A549 (cell line): ENCODE measurements around the gene VPS13D. TPM values are rescaled to one million over a fixed set of nuclear protein-coding genes. Genes with fewer than 3 reads are reported as not detected.

ENCODE experiments used
- ATAC-seq, 2 experiments: fragments of 200-7000 bp in 1 of 2; fragments of >200 bp in 1 of 2; cut with Nextera tagmentation in 1 of 2; cut with Tn5 transposase in 1 of 2; 3 replicates each; pipeline versions ENCODE4 v1.8.0 to v1.9.1; 2018 to 2020; ENCODE audit warnings: mild to moderate bottlenecking in 1 of 2, moderate library complexity in 1 of 2
- CTCF ChIA-PET: fragments of 300-600 bp; sonication (Branson Sonifier 250); formaldehyde crosslinking; extraction: SDS; loops from one replicate; lab custom pipeline; 2021; ENCODE audit warnings: antibody characterized with exemption, inconsistent platforms; lab: Yijun Ruan, JAX
- POLR2A ChIA-PET: fragments of 350-600 bp; formaldehyde crosslinking; extraction: SDS; loops from one replicate; lab custom pipeline; 2021; ENCODE audit warnings: antibody characterized with exemption, inconsistent platforms; lab: Yijun Ruan, JAX
- DNase-seq, 2 experiments: peaks; one replicate each; pipeline versions ENCODE4 v3.0.0 to v3.0.0-alpha.2; 2011 to 2016; ENCODE audit warnings: low read depth in 1 of 2, low spot score in 1 of 2
- FAIRE-seq: peaks from 2 replicates; lab custom pipeline; 2011; peaks lifted over from hg19 to GRCh38; lab: Jason Lieb, UNC
- H3K27ac ChIP-seq, 2 experiments: fragments of >200 bp; sonication (Bioruptor Twin); formaldehyde crosslinking; 3 replicates each; pipeline ENCODE4 v1.5.1; 2016 to 2017
- H3K4me1 ChIP-seq: fragments of >200 bp; sonication (Bioruptor Twin); formaldehyde crosslinking; 3 replicates; pipeline ENCODE4 v1.6.1; 2016
- H3K4me2 ChIP-seq: fragments of >200 bp; sonication (Bioruptor Twin); formaldehyde crosslinking; 3 replicates; pipeline ENCODE4 v1.6.1; 2016
- H3K4me3 ChIP-seq: fragments of >200 bp; sonication (Bioruptor Twin); formaldehyde crosslinking; 3 replicates; pipeline ENCODE4 v1.5.1; 2016
- H3K9me3 ChIP-seq: fragments of >200 bp; sonication (Bioruptor Twin); formaldehyde crosslinking; 3 replicates; pipeline ENCODE4 v1.6.1; 2016
- BHLHE40 ChIP-seq: IDR thresholded peaks from 2 replicates; pipeline ENCODE4 v1.6.1; 2012; ENCODE audit warnings: low read depth, low read length, inconsistent platforms
- CBX2 ChIP-seq: fragments of 200-600 bp; sonication (generic); IDR thresholded peaks from 2 replicates; pipeline ENCODE4 v1.6.1; 2016; ENCODE audit warnings: low read depth, mild to moderate bottlenecking, borderline replicate concordance
- CBX8 ChIP-seq: fragments of 200-600 bp; sonication (generic); IDR thresholded peaks from 2 replicates; pipeline ENCODE4 v1.6.1; 2016
- CHD4 ChIP-seq: fragments of 200-600 bp; sonication (generic); IDR thresholded peaks from 2 replicates; pipeline ENCODE4 v1.6.1; 2016; ENCODE audit warnings: antibody characterized with exemption, mild to moderate bottlenecking, borderline replicate concordance
- EHMT2 ChIP-seq: fragments of 200-600 bp; sonication (generic); IDR thresholded peaks from 2 replicates; pipeline ENCODE4 v1.6.1; 2016; ENCODE audit warnings: antibody characterized with exemption, low read depth, mild to moderate bottlenecking, moderate library complexity
- FOSB ChIP-seq: fragments of 250-450 bp; sonication (Bioruptor Pico); IDR thresholded peaks from 2 replicates; pipeline ENCODE4 v1.5.0; 2020; ENCODE audit warnings: mild to moderate bottlenecking, moderate library complexity
- FOSL2 ChIP-seq, 2 experiments: fragments of 450-650 bp in 1 of 2; fragments of >200 bp in 1 of 2; sonication (Bioruptor Twin) in 1 of 2; formaldehyde crosslinking; IDR thresholded peaks; 2 replicates each; pipeline versions ENCODE4 v1.5.0 to v1.6.1; 2016 to 2020; ENCODE audit warnings: mild to moderate bottlenecking in 1 of 2, moderate library complexity in 1 of 2
- HEYL ChIP-seq: fragments of 250-450 bp; sonication (Bioruptor Pico); IDR thresholded peaks from 2 replicates; pipeline ENCODE4 v1.8.0; 2021; ENCODE audit warnings: mild to moderate bottlenecking, moderate library complexity
- JUN ChIP-seq, 2 experiments: fragments of >200 bp; sonication (Bioruptor Twin); formaldehyde crosslinking; IDR thresholded peaks; 2 replicates in 1 of 2; 3 replicates in 1 of 2; pipeline ENCODE4 v1.6.1; 2016 to 2017
- JUNB ChIP-seq: fragments of >200 bp; sonication (Bioruptor Twin); formaldehyde crosslinking; IDR thresholded peaks from 2 replicates; pipeline ENCODE4 v1.6.1; 2016
- MAX ChIP-seq: IDR thresholded peaks from 2 replicates; pipeline ENCODE4 v1.6.1; 2012
- NFE2L2 ChIP-seq: fragments of 150-350 bp; conservative IDR thresholded peaks from 2 replicates; pipeline ENCODE4 v1.6.1; 2014; ENCODE audit warnings: low read length
- NPAS2 ChIP-seq: fragments of 250-450 bp; sonication (Bioruptor Pico); IDR thresholded peaks from 2 replicates; pipeline ENCODE4 v1.8.0; 2022; ENCODE audit warnings: mild to moderate bottlenecking, moderate library complexity, borderline replicate concordance
- PHF8 ChIP-seq: fragments of 200-600 bp; sonication (generic); IDR thresholded peaks from 2 replicates; pipeline ENCODE4 v1.6.1; 2016; ENCODE audit warnings: low read depth, mild to moderate bottlenecking, antibody characterized with exemption, moderate library complexity, borderline replicate concordance
- RAD21 ChIP-seq, 2 experiments: fragments of >200 bp in 1 of 2; sonication (Bioruptor Twin) in 1 of 2; formaldehyde crosslinking in 1 of 2; IDR thresholded peaks in 1 of 2; conservative IDR thresholded peaks in 1 of 2; 2 replicates in 1 of 2; 3 replicates in 1 of 2; pipeline ENCODE4 v1.6.1; 2012 to 2018; ENCODE audit warnings: inconsistent platforms in 1 of 2
- RARB ChIP-seq: fragments of 250-450 bp; sonication (Bioruptor Pico); IDR thresholded peaks from 2 replicates; pipeline ENCODE4 v1.8.0; 2021; ENCODE audit warnings: mild to moderate bottlenecking, moderate library complexity
- RCOR1 ChIP-seq: fragments of 150-350 bp; IDR thresholded peaks from 2 replicates; pipeline ENCODE4 v1.6.1; 2014; ENCODE audit warnings: antibody characterized with exemption, low read length, low read depth
- REST ChIP-seq: fragments of 200-600 bp; sonication (generic); IDR thresholded peaks from 2 replicates; pipeline ENCODE4 v1.6.1; 2016; ENCODE audit warnings: antibody characterized with exemption, mild to moderate bottlenecking, moderate library complexity
- TFCP2L1 ChIP-seq: fragments of 250-450 bp; sonication (Bioruptor Pico); IDR thresholded peaks from 2 replicates; pipeline ENCODE4 v1.5.0; 2021; ENCODE audit warnings: mild to moderate bottlenecking
- USF2 ChIP-seq: fragments of 450-650 bp; IDR thresholded peaks from 2 replicates; pipeline ENCODE4 v1.6.1; 2014; ENCODE audit warnings: antibody characterized with exemption
- WGBS: methylation state at CpG from one replicate; pipeline ENCODE4 v1.1.6; 2017; ENCODE audit errors: missing lambda C conversion rate; 5-methylcytosine and 5-hydroxymethylcytosine counted together
- polyA plus RNA-seq, 4 experiments: library from polyadenylated mRNA; depleted of rRNA in 3 of 4; stranded (reverse); fragments of >200 nt; fragmentation: RNase III in 1 of 4; extraction: RNeasy Plus Mini Kit Qiagen cat#74134 plus additional on column Dnase treatment in 1 of 4; gene quantifications; 2 replicates in 3 of 4; 3 replicates in 1 of 4; pipeline ENCODE4 v1.2.3, GENCODE V29; 2011 to 2017
- TF ChIP-seq, protein P1 (sequence below): fragments of >200 bp; sonication (Bioruptor Twin); formaldehyde crosslinking; IDR thresholded peaks from 2 replicates; pipeline ENCODE4 v1.6.1; 2016

VPS13D gene
- polyA plus RNA-seq, 2 of the 4 experiments (the other 2 are of a cell fraction), result 5.4 to 15.9 TPM

DNA sequence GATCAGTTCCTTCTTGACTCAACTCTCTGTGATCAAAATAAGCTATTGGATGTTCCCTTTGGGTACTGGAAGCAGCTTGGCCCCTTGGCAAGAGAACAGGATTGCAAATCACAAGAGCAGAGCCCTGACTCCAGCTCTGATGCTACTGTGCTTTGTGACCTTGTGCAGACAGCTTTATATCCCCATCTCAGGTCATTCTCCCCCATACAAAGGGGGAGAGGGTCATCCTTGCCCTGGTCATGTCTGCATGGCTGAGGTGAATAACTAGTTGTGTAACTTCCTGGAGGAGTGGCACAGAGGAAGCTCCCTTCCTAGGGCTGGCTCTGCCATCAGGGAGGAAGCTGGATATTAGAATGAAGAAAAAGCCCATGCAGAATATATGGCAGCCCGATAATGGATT lies 245.3 kb downstream of the VPS13D start:
- no peak for FAIRE-seq
- TF ChIP-seq CBX8 (no peak), NFE2L2 (no peak), CHD4 (no peak)
- H3K4me2 ChIP-seq, result no peak overlapping the region
- H3K27ac ChIP-seq, result peak overlapping the region; percentile 92 to 93; a peak in 5 of 6 replicates
- ChIA-PET POLR2A (no interaction called here), CTCF (interaction anchor here (0.8 to 1.7 kb wide), 4 partner anchors 10 to 119 kb away, joined by 3 to 7 read pairs (median 4); no protein-coding TSS in a partner anchor)
- ATAC-seq, result no peak
- H3K4me1 ChIP-seq, result peaks cover 48% of the 10 kb centered on the region
- H3K9me3 ChIP-seq, result peaks cover 6% of the 10 kb centered on the region; the same call in 1 of the 3 replicates
- H3K4me3 ChIP-seq, result no peak overlapping the region
- no peak for DNase-seq
- WGBS, result 100% methylated on average over 1 of the region's 1 CpG

- TF ChIP-seq RCOR1 (no peak), CBX2 (no peak), FOSL2 (IDR thresholded peaks at IDR 0.05) (no peak), FOSL2 (CRISPR knock-in tag; IDR thresholded peaks at IDR 0.05) (no peak), BHLHE40 (no peak), TFCP2L1 (CRISPR knock-in tag) (no peak), PHF8 (no peak), USF2 (no peak), CHD4 (no peak), HEYL (CRISPR knock-in tag) (no peak), NPAS2 (CRISPR knock-in tag) (no peak), FOSB (CRISPR knock-in tag) (no peak), REST (no peak), EHMT2 (no peak), MAX (no peak), RAD21 (conservative IDR thresholded peaks at IDR 0.05 in 1 of 2, IDR thresholded peaks at IDR 0.05 in 1 of 2) (no peak), RARB (CRISPR knock-in tag) (no peak), JUNB (no peak), JUN (IDR thresholded peaks at IDR 0.05) (no peak)
- TF ChIP-seq, protein P1, sequence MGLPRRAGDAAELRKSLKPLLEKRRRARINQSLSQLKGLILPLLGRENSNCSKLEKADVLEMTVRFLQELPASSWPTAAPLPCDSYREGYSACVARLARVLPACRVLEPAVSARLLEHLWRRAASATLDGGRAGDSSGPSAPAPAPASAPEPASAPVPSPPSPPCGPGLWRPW, result no peak
- Histone ChIP-seq H3K4me3 (no peak overlapping the region), H3K9me3 (peaks cover 6% of the 10 kb centered on the region; the same call in 1 of the 3 replicates), H3K4me2 (peak overlapping the region; percentile 20; the same call in 1 of the 3 replicates), H3K27ac (peak overlapping the region; percentile 92 to 93), H3K4me1 (peaks cover 53% of the 10 kb centered on the region)
- ChIA-PET CTCF (interaction anchor here (1.1 to 1.7 kb wide), 3 partner anchors 12 to 119 kb away, joined by 3 to 4 read pairs (median 4); no protein-coding TSS in a partner anchor), POLR2A (no interaction called here)
- FAIRE-seq, result no peak
- ATAC-seq, result no peak
- WGBS, result 80% methylated on average over 3 of the region's 3 CpGs
- DNase-seq, result no peak
Observed at GRCh38 chr1:12475530-12475934, 245.7 kb downstream of the VPS13D start.
